Endometrium (tissue), 2 donors: ENCODE data around the gene TRPM2.

Experiments
- FAIRE-seq: peaks from 2 replicates; lab custom pipeline; 2012; peaks lifted over from hg19 to GRCh38; lab: Jason Lieb, UNC
- donor health status: control.
- donor health status: control.

TRPM2 gene

GRCh38 chr21:44485254-44485793 is 131.9 kb downstream of the TRPM2 start:
- FAIRE-seq = no peak

- no peak for FAIRE-seq
Observed at GRCh38 chr21:44485796-44486195, 132.4 kb downstream of the TRPM2 start.

GRCh38 chr21:44486302-44486701 is 132.9 kb downstream of the TRPM2 start:
- FAIRE-seq = no peak

- FAIRE-seq = no peak
Observed at GRCh38 chr21:44487831-44488230, 134.4 kb downstream of the TRPM2 start.

- no peak for FAIRE-seq
Observed at GRCh38 chr21:44489962-44490361, 136.5 kb downstream of the TRPM2 start.

- no peak for FAIRE-seq
Observed at GRCh38 chr21:44490405-44490804, 137.0 kb downstream of the TRPM2 start.

GRCh38 chr21:44490816-44491215 is 137.4 kb downstream of the TRPM2 start:
- FAIRE-seq = no peak
